SU-DHL-6 (cell line): ENCODE data around the gene ERBB4.

ENCODE experiments used
- H2AFZ ChIP-seq: fragments of 200-600 bp; sonication (generic); 2 replicates; pipeline ENCODE4 v1.6.1; 2014; ENCODE audit warnings: low read depth, mild to moderate bottlenecking, moderate library complexity, mixed read lengths, antibody characterized with exemption, low read length; ENCODE audit not compliant: severe bottlenecking
- H3F3A ChIP-seq: fragments of 200-600 bp; shearing (Covaris generic); 2 replicates; pipeline ENCODE4 v1.6.0; 2016; ENCODE audit warnings: antibody characterized with exemption, mild to moderate bottlenecking; ENCODE audit not compliant: insufficient read depth
- H3K27ac ChIP-seq: fragments of 200-600 bp; sonication (generic); 2 replicates; pipeline ENCODE4 v1.5.1; 2016; ENCODE audit warnings: low read depth, mild to moderate bottlenecking, low read length, moderate library complexity, mixed read lengths
- H3K27me3 ChIP-seq: fragments of 200-600 bp; sonication (generic), shearing (Covaris generic); 2 replicates; pipeline ENCODE4 v1.6.0; 2014; ENCODE audit warnings: mild to moderate bottlenecking, low read length
- H3K36me3 ChIP-seq: fragments of 200-600 bp; sonication (generic); 2 replicates; pipeline ENCODE4 v1.6.1; 2014; ENCODE audit warnings: mild to moderate bottlenecking, low read length, mixed read lengths
- H3K4me2 ChIP-seq: fragments of 300-600, 200-600 bp; shearing (Covaris generic), sonication (generic); 2 replicates; pipeline ENCODE4 v1.6.0; 2014; ENCODE audit warnings: low read length, low read depth, mild to moderate bottlenecking; ENCODE audit not compliant: poor library complexity, severe bottlenecking
- H3K4me3 ChIP-seq: fragments of 200-600 bp; sonication (generic); 2 replicates; pipeline ENCODE4 v1.5.1; 2014; ENCODE audit warnings: antibody characterized with exemption, low read length, mild to moderate bottlenecking, mixed read lengths; ENCODE audit not compliant: insufficient read depth, poor library complexity, severe bottlenecking
- H3K79me2 ChIP-seq: fragments of 200-600 bp; sonication (generic); 2 replicates; pipeline ENCODE4 v1.6.1; 2014; ENCODE audit warnings: mild to moderate bottlenecking, low read length, moderate library complexity; ENCODE audit not compliant: insufficient read depth
- H3K9ac ChIP-seq: fragments of 200-600 bp; sonication (generic); 2 replicates; pipeline ENCODE4 v1.7.0; 2014; ENCODE audit warnings: mild to moderate bottlenecking, low read length
- H3K9me2 ChIP-seq: fragments of 200-600 bp; sonication (generic); replicated peaks from 2 replicates; pipeline ENCODE4 v1.6.1; 2014; ENCODE audit warnings: low read length; ENCODE audit not compliant: insufficient read depth
- H3K9me3 ChIP-seq: fragments of 200-600 bp; sonication (generic); 2 replicates; pipeline ENCODE4 v1.6.1; 2014; ENCODE audit warnings: low read length, mixed read lengths; ENCODE audit not compliant: insufficient read depth
- H4K20me1 ChIP-seq: fragments of 200-600 bp; sonication (generic); 2 replicates; pipeline ENCODE4 v1.6.1; 2014; ENCODE audit warnings: low read depth, mild to moderate bottlenecking, antibody characterized with exemption, low read length, moderate library complexity, mixed read lengths
- EZH2phosphoT487 ChIP-seq: fragments of 200-600 bp; sonication (generic), shearing (Covaris generic); conservative IDR thresholded peaks from 2 replicates; pipeline ENCODE4 v1.6.1; 2018; ENCODE audit warnings: mild to moderate bottlenecking, antibody characterized with exemption, low read length, moderate library complexity, mixed read lengths
- TF ChIP-seq, protein P1 (sequence below): fragments of 200-600 bp; sonication (generic); IDR thresholded peaks from one replicate; pipeline ENCODE4 v1.5.1; 2017; ENCODE audit warnings: antibody characterized with exemption, mild to moderate bottlenecking, low read length, moderate library complexity; ENCODE audit not compliant: insufficient read depth, poor library complexity, severe bottlenecking

The ERBB4 gene

DNA sequence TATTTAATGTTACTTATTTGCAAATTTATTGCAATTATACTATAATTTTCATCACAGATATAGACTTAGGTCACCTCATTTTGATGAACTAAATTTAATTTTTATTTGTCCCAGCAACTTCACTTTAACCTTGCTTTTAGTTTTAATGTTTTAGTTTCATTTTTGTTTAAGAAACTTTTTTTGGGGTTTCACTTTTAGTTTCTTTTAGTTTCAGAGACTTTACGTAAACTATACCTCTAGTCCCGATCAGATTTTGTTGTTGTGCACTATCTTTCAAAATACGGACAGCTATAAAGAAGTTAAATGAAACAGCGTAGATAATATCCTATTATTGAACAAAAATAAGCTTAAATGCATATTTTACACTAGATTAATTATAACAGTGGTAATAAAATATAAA is 460.5 kb downstream of the ERBB4 start:
- H4K20me1 ChIP-seq = no peaks in the 10 kb centered on the region
- H2AFZ ChIP-seq = no peak overlapping the region
- TF ChIP-seq, protein P1, sequence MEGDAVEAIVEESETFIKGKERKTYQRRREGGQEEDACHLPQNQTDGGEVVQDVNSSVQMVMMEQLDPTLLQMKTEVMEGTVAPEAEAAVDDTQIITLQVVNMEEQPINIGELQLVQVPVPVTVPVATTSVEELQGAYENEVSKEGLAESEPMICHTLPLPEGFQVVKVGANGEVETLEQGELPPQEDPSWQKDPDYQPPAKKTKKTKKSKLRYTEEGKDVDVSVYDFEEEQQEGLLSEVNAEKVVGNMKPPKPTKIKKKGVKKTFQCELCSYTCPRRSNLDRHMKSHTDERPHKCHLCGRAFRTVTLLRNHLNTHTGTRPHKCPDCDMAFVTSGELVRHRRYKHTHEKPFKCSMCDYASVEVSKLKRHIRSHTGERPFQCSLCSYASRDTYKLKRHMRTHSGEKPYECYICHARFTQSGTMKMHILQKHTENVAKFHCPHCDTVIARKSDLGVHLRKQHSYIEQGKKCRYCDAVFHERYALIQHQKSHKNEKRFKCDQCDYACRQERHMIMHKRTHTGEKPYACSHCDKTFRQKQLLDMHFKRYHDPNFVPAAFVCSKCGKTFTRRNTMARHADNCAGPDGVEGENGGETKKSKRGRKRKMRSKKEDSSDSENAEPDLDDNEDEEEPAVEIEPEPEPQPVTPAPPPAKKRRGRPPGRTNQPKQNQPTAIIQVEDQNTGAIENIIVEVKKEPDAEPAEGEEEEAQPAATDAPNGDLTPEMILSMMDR = no peak
- no peak for TF ChIP-seq EZH2phosphoT487
- no peaks in the 10 kb centered on the region for H3K9me3 ChIP-seq
- H3K4me3 ChIP-seq = no peak overlapping the region
- H3K9ac ChIP-seq = no peak overlapping the region
- no peaks in the 10 kb centered on the region for H3K9me2 ChIP-seq
- no peaks in the 10 kb centered on the region for H3K36me3 ChIP-seq
- H3F3A ChIP-seq = no peaks in the 10 kb centered on the region
- H3K27me3 ChIP-seq = no peaks in the 10 kb centered on the region
- no peak overlapping the region for H3K4me2 ChIP-seq
- no peaks in the 10 kb centered on the region for H3K79me2 ChIP-seq
- no peak overlapping the region for H3K27ac ChIP-seq

DNA sequence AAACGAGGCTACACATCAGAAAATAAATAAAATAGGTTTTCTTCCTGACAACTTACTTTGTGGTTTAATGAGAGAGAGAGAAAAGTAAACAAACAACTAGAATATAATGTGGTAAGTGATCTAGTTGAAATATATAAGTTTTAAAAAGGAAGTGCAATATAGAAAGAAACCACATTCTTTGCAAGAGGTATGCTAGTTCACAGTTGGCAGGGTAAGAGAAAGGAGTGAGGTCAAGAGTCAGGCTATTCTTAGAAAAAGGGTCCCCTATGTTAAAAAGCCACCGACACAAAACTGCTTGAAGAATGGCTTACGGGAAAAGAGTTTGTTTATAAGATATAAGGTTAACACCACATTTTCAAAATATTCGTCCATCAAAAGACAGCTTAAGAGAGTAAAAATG is 462.1 kb downstream of the ERBB4 start:
- no peak for TF ChIP-seq EZH2phosphoT487
- TF ChIP-seq, protein P1 = no peak
- Histone ChIP-seq H3K9me3 (no peaks in the 10 kb centered on the region), H3K27ac (no peak overlapping the region), H3K9me2 (no peaks in the 10 kb centered on the region), H3K9ac (no peak overlapping the region), H4K20me1 (no peaks in the 10 kb centered on the region), H3K27me3 (no peaks in the 10 kb centered on the region), H3K79me2 (no peaks in the 10 kb centered on the region), H3K4me2 (no peak overlapping the region), H3F3A (no peaks in the 10 kb centered on the region), H3K4me3 (no peak overlapping the region), H3K36me3 (no peaks in the 10 kb centered on the region), H2AFZ (no peak overlapping the region)

DNA sequence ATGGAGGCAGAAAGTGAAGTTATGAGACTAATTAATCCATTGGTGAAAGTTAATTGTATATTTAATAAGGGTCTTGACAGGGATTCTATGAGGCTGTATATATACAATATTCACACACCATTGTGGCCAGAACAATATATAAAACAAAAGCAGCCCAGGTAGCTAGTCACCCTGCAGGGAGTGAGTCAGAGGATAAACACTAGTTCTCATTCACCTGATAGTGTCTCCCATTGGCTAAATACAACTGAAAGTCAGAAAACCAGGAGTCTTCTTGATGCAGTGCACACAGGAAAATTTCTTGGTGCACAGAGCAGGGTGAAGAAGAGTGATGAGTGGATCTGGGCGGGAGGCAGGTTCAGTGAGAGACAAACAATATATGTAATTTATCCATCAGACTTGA is 465.2 kb downstream of the ERBB4 start:
- TF ChIP-seq, protein P1 = no peak
- TF ChIP-seq EZH2phosphoT487 = no peak
- no peak overlapping the region for H3K27ac ChIP-seq

More for the DNA sequence above, 465.2 kb downstream of the ERBB4 start:
- Histone ChIP-seq H3K79me2 (no peaks in the 10 kb centered on the region), H3K9me3 (no peaks in the 10 kb centered on the region), H3K36me3 (no peaks in the 10 kb centered on the region), H3K4me3 (no peak overlapping the region), H3K4me2 (no peak overlapping the region), H3K9ac (no peak overlapping the region), H3K9me2 (no peaks in the 10 kb centered on the region), H4K20me1 (no peaks in the 10 kb centered on the region; the same call in 1 of the 2 replicates), H2AFZ (no peak overlapping the region), H3K27me3 (no peaks in the 10 kb centered on the region), H3F3A (no peaks in the 10 kb centered on the region)
